ENCODE data around the gene MYADML2.

MYADML2 gene

GRCh38 chr17:81895400-81895799, 51.6 kb downstream of the MYADML2 start:
- DNase-seq = no peak

GRCh38 chr17:81891303-81891552, 55.8 kb downstream of the MYADML2 start:
- no peak for DNase-seq

- no peak for DNase-seq
These were observed 56.4 kb downstream of the MYADML2 start for GRCh38 chr17:81890447-81891302.

All from NCI-H510A (cell line).